ENCODE results near the gene DNMT3A. TPM values are rescaled to one million over a fixed set of nuclear protein-coding genes. Genes with fewer than 3 reads are reported as not detected.

The DNMT3A gene
- total and polyA plus RNA-seq, 2 donors (not counting 3 experiments of a cell fraction or from before 2014, with no cell fraction given), result 23.3 to 71.7 TPM

GRCh38 chr2:25297738-25298137, 44.0 kb downstream of the DNMT3A start:
- no peak overlapping the region for H2AFZ ChIP-seq (ENCODE audit: low read depth, low read length)
- intact Hi-C loops (cut with micrococcal nuclease) (loop anchor here (5.0 kb wide), 1 partner anchor 45 kb away; the partner anchor contains the start of gene DNMT3A), dilution Hi-C loops (cut with MboI; ENCODE audit: extremely low pct_ligation_motif_present, low sequenced_read_pairs) (no loop called here)
- H3K27me3 ChIP-seq (ENCODE audit: control insufficient read depth in 2 of 2, insufficient read depth in 2 of 2, low read length in 2 of 2), result no peaks in the 10 kb centered on the region
- H3K9me1 ChIP-seq (replicated peaks; ENCODE audit: control insufficient read depth, extremely low read depth, insufficient read depth, low read length), result no peaks in the 10 kb centered on the region
- H3K4me2 ChIP-seq (ENCODE audit: insufficient read depth, low read length), result no peak overlapping the region
- FAIRE-seq (no peak), DNase-seq (ENCODE audit: low read depth, low spot score) (no peak)
- ChIA-PET CTCF (no interaction called here), POLR2A (no interaction called here)
- peaks cover 0 to 13% of the 10 kb centered on the region in 2 experiments for H3K36me3 ChIP-seq (ENCODE audit: control insufficient read depth in 2 of 2, extremely low read depth in 1 of 2, insufficient read depth in 2 of 2, low read length in 2 of 2)
- peaks cover 26% of the 10 kb centered on the region for H3K4me1 ChIP-seq (ENCODE audit: control insufficient read depth, extremely low read depth, insufficient read depth, low read length)
- BruUV-seq (replicated peaks), result no TSS peak
- no peaks in the 10 kb centered on the region for H3K9me3 ChIP-seq (replicated peaks; ENCODE audit: control insufficient read depth, insufficient read depth, low read length)
- no peak overlapping the region for H3K9ac ChIP-seq (replicated peaks; ENCODE audit: extremely low read depth, insufficient read depth, low read length)
- H3K79me2 ChIP-seq (ENCODE audit: control insufficient read depth, insufficient read depth, low read length), result no peaks in the 10 kb centered on the region
- no peak overlapping the region for H3K27ac ChIP-seq (ENCODE audit: insufficient read depth, low read depth, low read length)
- no peak overlapping the region for H3K4me3 ChIP-seq (replicated peaks in 1 of 3; ENCODE audit: insufficient read depth in 1 of 3, low read depth in 1 of 3, low read length in 3 of 3)
- TF ChIP-seq MYC (IDR thresholded peaks at IDR 0.05; ENCODE audit: low read depth, low read length) (no peak), JUN (IDR thresholded peaks at IDR 0.05; ENCODE audit: borderline replicate concordance, insufficient read depth, insufficient read length, low read depth) (no peak), EZH2 (IDR thresholded peaks at IDR 0.05; ENCODE audit: borderline replicate concordance, low read depth, low read length, severe bottlenecking) (no peak)
- H4K20me1 ChIP-seq (replicated peaks; ENCODE audit: control insufficient read depth, extremely low read depth, insufficient read depth, low read length), result no peaks in the 10 kb centered on the region

DNA sequence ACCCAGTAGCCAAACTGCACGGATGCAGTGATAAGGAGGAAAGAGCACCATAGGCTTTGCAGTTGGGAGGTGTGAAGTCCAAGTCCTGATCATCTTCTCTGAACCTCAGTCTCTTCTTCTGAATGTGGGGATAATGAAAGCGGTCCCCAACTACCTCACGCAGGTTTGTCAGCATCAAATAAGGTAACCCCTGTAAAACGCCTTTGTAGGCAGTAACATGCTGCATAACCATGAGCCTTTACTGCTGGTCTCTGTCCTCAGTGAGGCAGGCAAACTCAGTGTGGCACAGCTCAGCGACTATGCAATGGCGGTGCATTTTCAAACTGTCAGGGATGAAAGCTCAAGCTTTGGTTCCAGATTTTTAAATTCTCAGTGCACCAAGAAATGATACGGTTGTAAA, 46.1 kb downstream of the DNMT3A start:
- ChIA-PET CTCF (interaction anchor here (0.6 to 8.9 kb wide), 5 partner anchors 12 to 271 kb away, joined by 3 to 59 read pairs (median 3); no protein-coding TSS in a partner anchor), POLR2A (no interaction called here)
- BruUV-seq (replicated peaks), result no TSS peak

More for the DNA sequence above, 46.1 kb downstream of the DNMT3A start:
- Histone ChIP-seq H3K4me3 (replicated peaks in 1 of 3; ENCODE audit: insufficient read depth in 1 of 3, low read depth in 1 of 3, low read length in 3 of 3) (no peak overlapping the region), H3K9ac (replicated peaks; ENCODE audit: extremely low read depth, insufficient read depth, low read length) (peak overlapping the region; percentile 47), H3K4me2 (ENCODE audit: insufficient read depth, low read length) (peak overlapping the region; percentile 18), H3K4me1 (ENCODE audit: control insufficient read depth, extremely low read depth, insufficient read depth, low read length) (peaks cover 38% of the 10 kb centered on the region), H2AFZ (ENCODE audit: low read depth, low read length) (peak overlapping the region; percentile 38), H3K36me3 (ENCODE audit: control insufficient read depth in 2 of 2, extremely low read depth in 1 of 2, insufficient read depth in 2 of 2, low read length in 2 of 2) (peaks cover 0 to 13% of the 10 kb centered on the region in 2 experiments), H3K9me1 (replicated peaks; ENCODE audit: control insufficient read depth, extremely low read depth, insufficient read depth, low read length) (no peaks in the 10 kb centered on the region), H3K27ac (ENCODE audit: insufficient read depth, low read depth, low read length) (peak overlapping the region; percentile 68), H3K79me2 (ENCODE audit: control insufficient read depth, insufficient read depth, low read length) (no peaks in the 10 kb centered on the region), H3K9me3 (replicated peaks; ENCODE audit: control insufficient read depth, insufficient read depth, low read length) (no peaks in the 10 kb centered on the region), H3K27me3 (ENCODE audit: control insufficient read depth in 2 of 2, insufficient read depth in 2 of 2, low read length in 2 of 2) (no peaks in the 10 kb centered on the region), H4K20me1 (replicated peaks; ENCODE audit: control insufficient read depth, extremely low read depth, insufficient read depth, low read length) (no peaks in the 10 kb centered on the region)
- dilution Hi-C loops (cut with MboI; ENCODE audit: extremely low pct_ligation_motif_present, low sequenced_read_pairs), result no loop called here
- no peak for TF ChIP-seq POLR2AphosphoS5 (IDR thresholded peaks at IDR 0.05; ENCODE audit: insufficient read depth, low read depth, low read length)
- no peak for TF ChIP-seq FOS (IDR thresholded peaks at IDR 0.05; ENCODE audit: borderline replicate concordance, insufficient read depth, low read length)
- no peak for TF ChIP-seq GATA2 (IDR thresholded peaks at IDR 0.05; ENCODE audit: insufficient read depth, insufficient read length, low read depth, low read length)
- TF ChIP-seq POLR2A (IDR thresholded peaks at IDR 0.05; ENCODE audit: low read depth, low read length), result no peak
- TF ChIP-seq CTCF (IDR thresholded peaks at IDR 0.05; ENCODE audit: extremely low read depth in 1 of 2, insufficient read depth in 1 of 2, low read depth in 1 of 2, low read length in 2 of 2), result no peak
- TF ChIP-seq EZH2 (IDR thresholded peaks at IDR 0.05; ENCODE audit: borderline replicate concordance, low read depth, low read length, severe bottlenecking), result no peak
- TF ChIP-seq, protein P1, sequence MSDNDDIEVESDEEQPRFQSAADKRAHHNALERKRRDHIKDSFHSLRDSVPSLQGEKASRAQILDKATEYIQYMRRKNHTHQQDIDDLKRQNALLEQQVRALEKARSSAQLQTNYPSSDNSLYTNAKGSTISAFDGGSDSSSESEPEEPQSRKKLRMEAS (IDR thresholded peaks at IDR 0.05; ENCODE audit: insufficient read depth, insufficient read length), result no peak
- TF ChIP-seq JUN (IDR thresholded peaks at IDR 0.05; ENCODE audit: borderline replicate concordance, insufficient read depth, insufficient read length, low read depth), result no peak
- TF ChIP-seq MYC (IDR thresholded peaks at IDR 0.05; ENCODE audit: low read depth, low read length), result no peak
- no peak for DNase-seq (ENCODE audit: low read depth, low spot score)
- no peak for FAIRE-seq
- intact Hi-C loops (cut with micrococcal nuclease), result loop anchor here (1.0 to 5.0 kb wide), 3 partner anchors 19 to 47 kb away; partner anchors contain the start of gene DNMT3A
